CD8-positive, alpha-beta memory T cell (primary cell): Measurements from ENCODE around the gene MRTFA. TPM values are rescaled to one million over a fixed set of nuclear protein-coding genes. Genes with fewer than 3 reads are reported as not detected.
"Not testable (repeated sequence)": the region's sequence is repeated elsewhere in the genome, so short reads cannot be mapped to it uniquely, and the experiment has no call there.

Source experiments
- CTCF ChIA-PET: fragments of 350-600 bp; sonication (Branson Sonifier 250); formaldehyde crosslinking; loops from one replicate; lab custom pipeline; 2021; ENCODE audit warnings: antibody characterized with exemption; lab: Charles Lee
- POLR2A ChIA-PET: fragments of 350-600 bp; sonication (Branson Sonifier 250); formaldehyde crosslinking; loops from one replicate; lab custom pipeline; 2021; ENCODE audit warnings: antibody characterized with exemption; lab: Charles Lee
- DNase-seq, 5 donors: peaks; one replicate each; pipeline versions ENCODE4 v3.0.0 to v3.0.0-alpha.2; 2020 to 2022; ENCODE audit warnings: mixed read lengths in 1 of 5
- H3K27ac ChIP-seq: one replicate; pipeline ENCODE4 v1.7.0; 2013; ENCODE audit warnings: low read depth, mild to moderate bottlenecking, low read length, moderate library complexity
- H3K27me3 ChIP-seq: 2 replicates; pipeline ENCODE4 v1.7.0; 2013; ENCODE audit warnings: low read length, mild to moderate bottlenecking; ENCODE audit not compliant: insufficient read depth, poor library complexity, severe bottlenecking
- H3K36me3 ChIP-seq: 2 replicates; pipeline ENCODE4 v1.7.0; 2013; ENCODE audit warnings: mild to moderate bottlenecking, low read length, moderate library complexity; ENCODE audit not compliant: insufficient read depth
- H3K4me1 ChIP-seq: 2 replicates; pipeline ENCODE4 v1.7.0; 2013; ENCODE audit warnings: mild to moderate bottlenecking, low read length, moderate library complexity; ENCODE audit not compliant: insufficient read depth
- H3K4me3 ChIP-seq: 2 replicates; pipeline ENCODE4 v1.7.0; 2013; ENCODE audit warnings: mild to moderate bottlenecking, low read length
- H3K9me3 ChIP-seq: 2 replicates; pipeline ENCODE4 v1.7.0; 2013; ENCODE audit warnings: mild to moderate bottlenecking, low read length
- H3K27ac Mint-ChIP-seq, 8 donors: one replicate each; pipeline ENCODE4 v1.8.0; 2020 to 2021; ENCODE audit warnings: mixed read lengths in 8 of 8, mild to moderate bottlenecking in 6 of 8, inconsistent platforms in 3 of 8, moderate library complexity in 3 of 8
- H3K27me3 Mint-ChIP-seq, 2 donors: one replicate each; pipeline ENCODE4 v1.8.0; 2020 to 2021; ENCODE audit warnings: mixed read lengths in 2 of 2, mild to moderate bottlenecking in 1 of 2, moderate library complexity in 1 of 2
- H3K36me3 Mint-ChIP-seq, 3 donors: one replicate each; pipeline ENCODE4 v1.8.0; 2020 to 2021; ENCODE audit warnings: mixed read lengths in 3 of 3, inconsistent platforms in 1 of 3, mild to moderate bottlenecking in 1 of 3
- H3K4me1 Mint-ChIP-seq, 3 donors: one replicate each; pipeline ENCODE4 v1.8.0; 2020 to 2021; ENCODE audit warnings: mixed read lengths in 3 of 3, inconsistent platforms in 1 of 3, mild to moderate bottlenecking in 1 of 3
- H3K4me3 Mint-ChIP-seq, 7 donors: one replicate each; pipeline ENCODE4 v1.8.0; 2020 to 2021; ENCODE audit warnings: mixed read lengths in 7 of 7, mild to moderate bottlenecking in 6 of 7, moderate library complexity in 4 of 7, inconsistent platforms in 2 of 7
- H3K9me3 Mint-ChIP-seq, 5 donors: one replicate each; pipeline ENCODE4 v1.8.0; 2020 to 2022; ENCODE audit warnings: mixed read lengths in 5 of 5, mild to moderate bottlenecking in 3 of 5, moderate library complexity in 2 of 5, inconsistent platforms in 1 of 5
- polyA plus RNA-seq: library from polyadenylated mRNA; unstranded; fragments of 300-500 nt; fragmentation: Illumina TruSeq; gene quantifications from one replicate; pipeline ENCODE4 v1.2.3, GENCODE V29; 2021
- total RNA-seq, 2 experiments: library from RNA; stranded (reverse); gene quantifications; one replicate each; pipeline ENCODE4 v1.2.3, GENCODE V29; 2021

Gene MRTFA
- total and polyA plus RNA-seq, 3 experiments from 2014 or later, result 22.9 to 40.5 (median 38.6) TPM

DNA sequence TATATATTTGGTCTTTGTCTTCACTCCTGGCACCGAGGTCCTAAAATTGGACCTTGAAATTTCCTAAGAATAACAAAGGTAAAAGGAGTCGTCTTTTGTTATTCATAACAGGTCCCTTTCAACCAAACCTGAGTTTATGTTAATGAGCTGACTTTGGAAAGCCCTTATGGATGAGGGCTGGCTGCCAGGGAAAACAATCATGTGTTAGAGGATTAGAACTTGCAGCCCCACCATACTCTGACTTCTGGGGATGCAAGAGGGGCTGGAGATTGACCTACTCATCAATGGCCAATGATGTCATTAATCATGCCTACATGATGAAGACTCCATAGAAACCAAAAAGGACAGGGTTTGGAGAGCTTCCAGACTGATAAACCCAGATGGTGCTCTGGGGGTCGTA is 118.9 kb downstream of the MRTFA start:
- Histone ChIP-seq H3K4me1 (peaks cover 25% of the 10 kb centered on the region), H3K36me3 (no peaks in the 10 kb centered on the region), H3K27me3 (no peaks in the 10 kb centered on the region), H3K27ac (no peak overlapping the region), H3K9me3 (no peaks in the 10 kb centered on the region), H3K4me3 (no peak overlapping the region)
- Mint-ChIP-seq H3K4me1 (peaks cover 21 to 32% (median 28%) of the 10 kb centered on the region in 3 donors), H3K27ac (peak overlapping the region in 2 of 8 donors; percentile 17 to 88), H3K9me3 (no peaks in the 10 kb centered on the region), H3K4me3 (no peak overlapping the region), H3K27me3 (no peaks in the 10 kb centered on the region), H3K36me3 (peaks cover 4 to 16% (median 4%) of the 10 kb centered on the region in 3 donors)
- CTCF ChIA-PET, result interaction anchor here (1.0 to 1.4 kb wide), 3 partner anchors 13 to 81 kb away, joined by 3 to 4 read pairs (median 3); no protein-coding TSS in a partner anchor
- DNase-seq, result no peak
- POLR2A ChIA-PET, result no interaction called here

DNA sequence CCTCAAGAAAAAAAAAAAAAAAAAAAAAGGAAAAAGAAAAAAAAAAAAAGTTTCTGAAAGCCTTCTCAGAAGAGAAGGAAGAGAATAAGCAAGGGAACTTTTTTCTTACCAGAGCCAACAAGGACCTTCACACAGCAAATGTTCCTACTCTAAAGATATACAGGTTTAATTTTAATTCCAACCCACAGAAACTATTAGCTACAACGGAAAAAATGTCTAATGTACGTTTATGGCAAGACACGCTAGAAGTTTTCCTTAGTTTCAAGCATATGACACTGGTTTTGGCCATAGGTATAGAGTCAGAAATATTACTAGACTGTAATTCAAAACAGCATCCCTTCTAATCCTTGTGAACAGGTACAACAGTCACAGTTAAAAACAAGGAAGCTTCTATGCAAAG is 120.1 kb downstream of the MRTFA start:
- Histone ChIP-seq H3K36me3 (no peaks in the 10 kb centered on the region), H3K27me3 (no peaks in the 10 kb centered on the region), H3K4me3 (no peak overlapping the region), H3K27ac (no peak overlapping the region), H3K9me3 (no peaks in the 10 kb centered on the region), H3K4me1 (peaks cover 25% of the 10 kb centered on the region)
- ChIA-PET POLR2A (interaction anchor here (0.6 kb wide), 1 partner anchor 147 kb away, joined by 4 read pairs; no protein-coding TSS in a partner anchor), CTCF (interaction anchor here (0.7 to 1.0 kb wide), 3 partner anchors 8 to 102 kb away, joined by 3 to 4 read pairs (median 4); no protein-coding TSS in a partner anchor)
- Mint-ChIP-seq H3K9me3 (no peaks in the 10 kb centered on the region), H3K4me3 (no peak overlapping the region), H3K27me3 (no peaks in the 10 kb centered on the region), H3K36me3 (peaks cover 4 to 14% (median 4%) of the 10 kb centered on the region in 3 donors), H3K27ac (no peak overlapping the region), H3K4me1 (peaks cover 21 to 32% (median 28%) of the 10 kb centered on the region in 3 donors)
- no peak for DNase-seq

DNA sequence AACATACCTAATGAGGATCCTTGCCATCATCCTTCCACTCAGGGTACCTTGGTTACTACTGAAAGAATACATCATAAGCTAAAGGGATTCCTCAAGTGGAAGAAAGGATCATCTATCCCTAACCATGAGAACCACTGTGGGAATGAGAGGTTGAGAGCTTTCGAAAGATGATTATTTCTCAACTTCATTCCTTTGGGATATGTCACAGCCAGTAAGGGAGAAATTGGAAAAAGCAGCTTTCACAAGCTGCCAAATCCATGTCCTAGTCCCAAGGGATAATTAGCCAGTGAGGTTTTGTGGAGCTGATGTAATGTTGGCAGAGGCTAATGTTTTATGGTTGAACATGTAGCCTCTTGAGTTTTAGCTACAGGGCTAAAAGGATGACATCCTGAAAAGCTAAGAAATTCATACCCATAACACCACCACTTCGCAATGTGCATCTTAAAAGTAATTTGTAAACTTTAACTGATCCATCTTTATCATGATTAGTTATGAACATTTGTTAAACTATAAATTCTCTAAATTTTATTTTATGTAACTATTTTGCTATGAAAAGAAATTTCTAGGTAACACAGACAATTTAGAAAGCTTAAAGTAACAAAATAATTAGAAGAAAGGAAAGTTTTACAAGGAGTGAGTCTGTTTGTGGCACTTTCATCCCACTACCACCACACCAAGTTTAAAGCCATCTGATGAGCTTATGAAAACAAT is 123.9 kb downstream of the MRTFA start:
- DNase-seq, result no peak
- Histone ChIP-seq H3K9me3 (no peaks in the 10 kb centered on the region), H3K4me3 (no peak overlapping the region), H3K27ac (no peak overlapping the region), H3K4me1 (no peaks in the 10 kb centered on the region), H3K36me3 (no peaks in the 10 kb centered on the region), H3K27me3 (no peaks in the 10 kb centered on the region)
- no peak overlapping the region for H3K4me3 Mint-ChIP-seq
- ChIA-PET POLR2A (interaction anchor here (0.9 kb wide), 1 partner anchor 12 kb away, joined by 3 read pairs; no protein-coding TSS in a partner anchor), CTCF (interaction anchor here (1.0 to 1.2 kb wide), 3 partner anchors 12 to 76 kb away, joined by 3 to 4 read pairs (median 4); no protein-coding TSS in a partner anchor)
- peaks cover 3 to 22% (median 12%) of the 10 kb centered on the region in 3 donors for H3K4me1 Mint-ChIP-seq
- no peaks in the 10 kb centered on the region for H3K27me3 Mint-ChIP-seq
- H3K27ac Mint-ChIP-seq, result peak overlapping the region in 1 of 8 donors; percentile 7
- peaks cover 4 to 13% (median 6%) of the 10 kb centered on the region in 3 donors for H3K36me3 Mint-ChIP-seq
- H3K9me3 Mint-ChIP-seq, result no peaks in the 10 kb centered on the region

DNA sequence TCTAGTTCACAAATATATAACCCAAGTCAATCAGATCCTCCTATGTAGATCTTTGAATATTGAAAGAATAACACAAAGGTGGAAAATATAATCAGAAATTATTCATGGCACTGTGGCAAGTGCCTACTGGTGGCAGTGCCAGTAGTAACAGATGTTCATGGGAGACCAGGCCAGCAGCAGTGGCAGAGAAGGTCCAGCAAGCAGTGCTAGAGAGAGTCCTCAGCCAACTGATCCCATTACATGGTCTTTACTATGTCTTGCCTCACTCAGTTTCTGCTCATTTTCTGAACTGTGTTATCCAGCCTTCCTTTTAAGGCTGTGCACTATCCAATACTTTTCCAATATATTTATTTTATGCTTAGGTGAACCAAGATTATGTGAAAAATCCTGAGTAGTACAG is 124.9 kb downstream of the MRTFA start:
- Mint-ChIP-seq H3K4me1 (peaks cover 0 to 18% (median 8%) of the 10 kb centered on the region in 3 donors), H3K36me3 (peaks cover 0 to 9% (median 3%) of the 10 kb centered on the region in 3 donors), H3K4me3 (no peak overlapping the region), H3K27me3 (no peaks in the 10 kb centered on the region), H3K9me3 (no peaks in the 10 kb centered on the region), H3K27ac (no peak overlapping the region)
- Histone ChIP-seq H3K27ac (no peak overlapping the region), H3K4me3 (no peak overlapping the region), H3K4me1 (no peaks in the 10 kb centered on the region), H3K27me3 (no peaks in the 10 kb centered on the region), H3K9me3 (no peaks in the 10 kb centered on the region), H3K36me3 (no peaks in the 10 kb centered on the region)
- ChIA-PET CTCF (no interaction called here), POLR2A (no interaction called here)
- DNase-seq, result no peak

DNA sequence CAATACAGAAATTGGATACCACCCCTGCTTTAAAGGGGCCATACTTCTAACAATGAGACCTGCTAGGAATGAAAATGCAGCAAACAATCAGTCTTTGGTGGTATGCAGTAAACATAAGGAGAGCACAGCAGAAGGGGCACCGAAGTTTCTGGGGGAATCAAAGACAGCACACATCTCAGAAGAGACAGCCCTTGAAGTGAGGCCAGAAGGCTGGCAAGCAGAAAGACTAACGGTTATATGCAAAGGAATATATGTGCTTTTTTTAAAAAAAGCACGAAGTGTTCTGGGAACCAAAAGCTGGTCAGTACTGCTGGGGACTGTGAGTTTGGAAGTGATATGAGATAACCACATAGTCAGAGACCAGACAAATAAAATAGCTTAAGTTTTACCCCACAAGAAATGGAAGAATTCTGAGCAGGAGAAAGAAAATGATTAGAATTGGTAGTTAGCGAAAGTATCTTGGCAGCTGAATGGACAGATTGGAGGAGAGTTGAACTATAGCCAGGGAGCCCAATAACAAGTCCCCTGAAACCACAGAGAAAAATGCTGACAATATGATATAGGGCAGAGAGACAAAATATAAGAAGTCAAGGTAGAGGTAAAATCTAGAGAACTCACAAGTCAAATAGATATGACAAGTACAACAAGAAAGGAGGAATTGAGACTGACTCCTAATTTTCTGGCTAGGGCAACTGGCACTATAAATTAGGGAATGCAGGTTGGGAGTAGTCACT is 125.7 kb downstream of the MRTFA start:
- no peaks in the 10 kb centered on the region for H3K36me3 ChIP-seq
- no peak overlapping the region for H3K4me3 ChIP-seq
- H3K27me3 Mint-ChIP-seq, result no peaks in the 10 kb centered on the region
- no peak overlapping the region for H3K27ac ChIP-seq
- H3K36me3 Mint-ChIP-seq, result peaks cover 0 to 8% (median 3%) of the 10 kb centered on the region in 3 donors
- DNase-seq, result no peak
- peak overlapping the region in 3 of 8 donors; percentile 8 to 58 (median 25) for H3K27ac Mint-ChIP-seq
- ChIA-PET CTCF (interaction anchor here (1.6 kb wide), 1 partner anchor 136 kb away, joined by 3 read pairs; no protein-coding TSS in a partner anchor), POLR2A (no interaction called here)
- H3K27me3 ChIP-seq, result no peaks in the 10 kb centered on the region
- no peaks in the 10 kb centered on the region for H3K9me3 ChIP-seq
- H3K9me3 Mint-ChIP-seq, result no peaks in the 10 kb centered on the region
- H3K4me1 Mint-ChIP-seq, result peaks cover 0 to 18% (median 8%) of the 10 kb centered on the region in 3 donors
- no peaks in the 10 kb centered on the region for H3K4me1 ChIP-seq
- H3K4me3 Mint-ChIP-seq, result no peak overlapping the region

DNA sequence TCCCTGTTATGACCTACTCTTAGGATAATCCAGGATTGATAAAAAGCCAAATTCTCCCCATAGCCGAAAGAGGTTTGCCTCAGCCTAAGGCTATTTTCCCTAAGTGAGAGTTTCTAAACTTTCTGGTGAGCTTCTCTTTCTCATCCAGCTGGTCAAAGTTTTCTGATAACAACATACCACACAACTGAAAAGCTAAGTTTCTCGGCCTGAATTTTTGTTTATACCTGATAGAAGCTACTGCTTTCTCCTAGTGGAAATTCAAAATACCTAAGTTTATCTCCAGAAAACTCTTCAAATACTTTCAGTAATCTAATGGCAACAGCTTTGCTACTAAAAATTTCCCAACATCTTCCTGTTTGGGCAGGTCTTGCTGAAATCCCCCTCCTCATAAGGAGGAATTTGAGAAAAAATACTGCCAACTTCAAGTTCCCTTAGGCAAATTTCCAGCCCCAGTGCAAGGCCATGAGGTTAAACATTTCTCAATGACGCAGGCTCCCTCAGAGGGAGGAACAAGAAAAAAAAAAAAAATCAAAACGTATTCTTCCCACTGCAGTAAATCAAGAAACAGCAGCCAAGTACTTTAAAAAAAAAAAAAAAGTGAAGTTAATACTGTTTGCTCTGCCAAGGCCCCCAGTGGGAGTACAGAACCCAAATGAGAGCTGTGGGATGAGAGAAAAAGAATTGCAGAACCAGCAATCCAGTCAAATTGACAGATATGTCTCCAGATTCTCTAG is 127.0 kb downstream of the MRTFA start:
- H3K27me3 Mint-ChIP-seq, result no peaks in the 10 kb centered on the region
- CTCF ChIA-PET, result interaction anchor here (1.1 to 1.6 kb wide), 2 partner anchors 73 to 137 kb away, joined by 3 to 4 read pairs; no protein-coding TSS in a partner anchor
- peaks cover 0 to 13% (median 8%) of the 10 kb centered on the region in 3 donors for H3K4me1 Mint-ChIP-seq

DNA sequence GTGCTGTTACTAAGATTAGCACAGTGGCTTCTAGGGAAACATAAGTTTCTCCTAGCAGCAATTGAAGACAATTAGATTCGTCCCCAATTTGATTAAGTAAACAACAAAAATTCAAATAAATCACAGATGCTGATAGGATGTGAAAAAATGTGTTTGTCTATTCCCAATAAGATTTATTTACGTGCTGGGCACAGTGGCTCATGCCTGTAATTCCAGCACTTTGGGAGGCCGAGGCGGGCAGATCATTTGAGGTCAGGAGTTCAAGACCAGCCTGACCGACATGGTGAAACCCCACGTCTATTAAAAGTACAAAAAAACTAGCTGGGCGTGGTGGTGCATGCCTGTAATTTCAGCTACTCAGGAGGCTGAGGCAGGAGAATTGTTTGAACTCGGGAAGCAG is 128.5 kb downstream of the MRTFA start:
- POLR2A ChIA-PET, H3K4me3 Mint-ChIP-seq, H3K27me3 Mint-ChIP-seq, H3K4me3 ChIP-seq, H3K36me3 Mint-ChIP-seq, H3K27ac ChIP-seq, H3K27me3 ChIP-seq, H3K4me1 ChIP-seq, H3K9me3 ChIP-seq, H3K27ac Mint-ChIP-seq, DNase-seq, H3K9me3 Mint-ChIP-seq, H3K36me3 ChIP-seq: not testable (repeated sequence)
- H3K4me1 Mint-ChIP-seq, result peaks cover under 1 to 13% (median 9%) of the 10 kb centered on the region in 3 donors
- CTCF ChIA-PET, result interaction anchor here (1.1 kb wide), 1 partner anchor 72 kb away, joined by 4 read pairs; no protein-coding TSS in a partner anchor

More for the DNA sequence above, 127.0 kb downstream of the MRTFA start:
- H3K4me1 ChIP-seq, result no peaks in the 10 kb centered on the region
- H3K9me3 ChIP-seq, result no peaks in the 10 kb centered on the region
- no peak for DNase-seq
- Mint-ChIP-seq H3K9me3 (no peaks in the 10 kb centered on the region), H3K36me3 (peaks cover 0 to 2% (median 2%) of the 10 kb centered on the region in 3 donors), H3K4me3 (no peak overlapping the region), H3K27ac (peak overlapping the region in 3 of 8 donors; percentile 13 to 42 (median 26))
- H3K27me3 ChIP-seq, result no peaks in the 10 kb centered on the region
- POLR2A ChIA-PET, result no interaction called here
- no peaks in the 10 kb centered on the region for H3K36me3 ChIP-seq
- H3K27ac ChIP-seq, result no peak overlapping the region
- no peak overlapping the region for H3K4me3 ChIP-seq
